IMR-90 (cell line): ENCODE results near the gene TMUB1.
A peak's percentile ranks its signal among the peaks of the same experiment; 100 is the strongest.

Experiments used
- CEBPB ChIP-seq: IDR thresholded peaks from 2 replicates; pipeline ENCODE4 v1.6.1; 2012; ENCODE audit warnings: low read depth, low read length, improper control_type of control experiment
- CHD1 ChIP-seq: IDR thresholded peaks from 2 replicates; pipeline ENCODE4 v1.6.1; 2012; ENCODE audit warnings: low read depth, low read length, improper control_type of control experiment
- CTCF ChIP-seq: conservative IDR thresholded peaks from 2 replicates; pipeline ENCODE4 v1.5.1; 2012; ENCODE audit warnings: mild to moderate bottlenecking, low read depth, low read length, improper control_type of control experiment
- ELK1 ChIP-seq: fragments of 150-350 bp; IDR thresholded peaks from 2 replicates; pipeline ENCODE4 v1.6.1; 2016; ENCODE audit warnings: low read depth, mild to moderate bottlenecking, low read length, moderate library complexity, borderline replicate concordance
- FOS ChIP-seq: fragments of 150-350 bp; IDR thresholded peaks from 2 replicates; pipeline ENCODE4 v1.6.1; 2016; ENCODE audit warnings: low read depth, low read length
- MAFK ChIP-seq: IDR thresholded peaks from 2 replicates; pipeline ENCODE4 v1.6.1; 2012; ENCODE audit warnings: low read depth, low read length, improper control_type of control experiment
- MXI1 ChIP-seq: IDR thresholded peaks from 2 replicates; pipeline ENCODE4 v1.6.1; 2012; ENCODE audit warnings: low read depth, mild to moderate bottlenecking, low read length, moderate library complexity, borderline replicate concordance
- NFE2L2 ChIP-seq: fragments of 150-350 bp; IDR thresholded peaks from 2 replicates; pipeline ENCODE4 v1.6.1; 2016; ENCODE audit warnings: low read depth, mild to moderate bottlenecking, low read length
- POLR2A ChIP-seq: IDR thresholded peaks from 2 replicates; pipeline ENCODE4 v1.6.1; 2012; ENCODE audit warnings: mild to moderate bottlenecking, low read depth, low read length
- RAD21 ChIP-seq: IDR thresholded peaks from 2 replicates; pipeline ENCODE4 v1.6.1; 2012; ENCODE audit warnings: low read length, improper control_type of control experiment
- RCOR1 ChIP-seq: IDR thresholded peaks from 2 replicates; pipeline ENCODE4 v1.6.1; 2012; ENCODE audit warnings: mild to moderate bottlenecking, low read length, improper control_type of control experiment; ENCODE audit not compliant: insufficient replicate concordance
- RFX5 ChIP-seq: IDR thresholded peaks from 2 replicates; pipeline ENCODE4 v1.8.0; 2012; ENCODE audit warnings: low read depth, mild to moderate bottlenecking, low read length, moderate library complexity
- USF2 ChIP-seq: fragments of 150-350 bp; IDR thresholded peaks from 2 replicates; pipeline ENCODE4 v1.6.1; 2017; ENCODE audit warnings: mild to moderate bottlenecking, antibody characterized with exemption, low read length, low read depth

GRCh38 chr7:151085691-151086620 lies 2.7 kb upstream of the TMUB1 start, which contains the start of gene AGAP3:
- TF ChIP-seq CTCF (no peak), FOS (no peak), ELK1 (no peak), POLR2A (peak; percentile 61), RCOR1 (no peak), RAD21 (no peak), USF2 (peak; percentile 63; the same call in 1 of the 2 replicates), RFX5 (no peak), NFE2L2 (no peak), CHD1 (no peak), MAFK (no peak), MXI1 (peak; percentile 67; the same call in 1 of the 2 replicates), CEBPB (no peak)
